ENCODE measurements around the gene URAD.

Gene URAD

DNA sequence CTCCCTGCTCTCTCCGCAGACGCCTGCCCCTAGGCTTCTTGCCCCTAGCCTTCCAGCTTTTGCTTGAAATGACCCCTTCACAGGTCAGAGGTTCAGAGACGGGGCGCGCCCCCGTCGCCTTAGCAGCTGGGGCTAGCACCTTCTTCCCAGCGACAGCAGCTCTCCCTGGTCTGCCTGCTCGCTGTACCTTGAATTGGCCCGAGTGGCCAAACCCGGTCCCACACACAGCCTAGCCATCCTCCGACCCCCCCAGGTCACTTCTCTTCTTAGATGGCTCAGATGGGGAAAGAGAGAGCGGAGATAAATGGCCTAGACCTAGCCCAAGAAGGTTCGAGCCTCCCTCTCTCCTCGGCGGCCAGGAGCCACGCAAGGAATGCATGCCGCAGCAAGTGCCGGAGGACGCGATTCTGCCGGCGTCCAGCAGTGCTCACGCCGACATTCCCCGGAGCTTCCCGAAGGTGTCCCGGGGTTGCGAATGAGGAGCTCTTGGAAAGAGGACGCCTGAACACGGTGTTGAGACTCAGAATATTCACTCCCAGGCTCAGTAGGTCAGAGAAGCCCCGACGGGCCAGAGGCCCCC is 20.7 kb downstream of the URAD start:
- H3K79me2 ChIP-seq (ENCODE audit: insufficient read depth, low read length), result no peaks in the 10 kb centered on the region
- H2AFZ ChIP-seq (ENCODE audit: low read length), result no peak overlapping the region
- no peaks in the 10 kb centered on the region for H3K36me3 ChIP-seq (ENCODE audit: insufficient read depth, low read length)
- TF ChIP-seq, protein P1, sequence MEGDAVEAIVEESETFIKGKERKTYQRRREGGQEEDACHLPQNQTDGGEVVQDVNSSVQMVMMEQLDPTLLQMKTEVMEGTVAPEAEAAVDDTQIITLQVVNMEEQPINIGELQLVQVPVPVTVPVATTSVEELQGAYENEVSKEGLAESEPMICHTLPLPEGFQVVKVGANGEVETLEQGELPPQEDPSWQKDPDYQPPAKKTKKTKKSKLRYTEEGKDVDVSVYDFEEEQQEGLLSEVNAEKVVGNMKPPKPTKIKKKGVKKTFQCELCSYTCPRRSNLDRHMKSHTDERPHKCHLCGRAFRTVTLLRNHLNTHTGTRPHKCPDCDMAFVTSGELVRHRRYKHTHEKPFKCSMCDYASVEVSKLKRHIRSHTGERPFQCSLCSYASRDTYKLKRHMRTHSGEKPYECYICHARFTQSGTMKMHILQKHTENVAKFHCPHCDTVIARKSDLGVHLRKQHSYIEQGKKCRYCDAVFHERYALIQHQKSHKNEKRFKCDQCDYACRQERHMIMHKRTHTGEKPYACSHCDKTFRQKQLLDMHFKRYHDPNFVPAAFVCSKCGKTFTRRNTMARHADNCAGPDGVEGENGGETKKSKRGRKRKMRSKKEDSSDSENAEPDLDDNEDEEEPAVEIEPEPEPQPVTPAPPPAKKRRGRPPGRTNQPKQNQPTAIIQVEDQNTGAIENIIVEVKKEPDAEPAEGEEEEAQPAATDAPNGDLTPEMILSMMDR (conservative IDR thresholded peaks at IDR 0.05; ENCODE audit: low read length), result no peak
- no peak for TF ChIP-seq EZH2phosphoT487 (IDR thresholded peaks at IDR 0.05; ENCODE audit: borderline replicate concordance)
- no peaks in the 10 kb centered on the region for H3F3A ChIP-seq (ENCODE audit: low read depth)
- no peak overlapping the region for H3K4me2 ChIP-seq (ENCODE audit: low read depth, low read length, poor library complexity, severe bottlenecking)
- H3K27me3 ChIP-seq (ENCODE audit: insufficient read depth, low read length, poor library complexity, severe bottlenecking), result no peaks in the 10 kb centered on the region
- no peaks in the 10 kb centered on the region for H3K9me3 ChIP-seq (ENCODE audit: insufficient read depth, low read depth, low read length)
- H3K4me3 ChIP-seq (ENCODE audit: low read length, poor library complexity, severe bottlenecking), result no peak overlapping the region
- H3K4me1 ChIP-seq (ENCODE audit: insufficient read depth, low read length, poor library complexity, severe bottlenecking), result no peaks in the 10 kb centered on the region
- H3K9me2 ChIP-seq (replicated peaks; ENCODE audit: low read depth, low read length), result no peaks in the 10 kb centered on the region
- H4K20me1 ChIP-seq (ENCODE audit: insufficient read depth, low read length, poor library complexity, severe bottlenecking), result no peaks in the 10 kb centered on the region
- no peak overlapping the region for H3K9ac ChIP-seq (ENCODE audit: low read depth, low read length, poor library complexity, severe bottlenecking)

DNA sequence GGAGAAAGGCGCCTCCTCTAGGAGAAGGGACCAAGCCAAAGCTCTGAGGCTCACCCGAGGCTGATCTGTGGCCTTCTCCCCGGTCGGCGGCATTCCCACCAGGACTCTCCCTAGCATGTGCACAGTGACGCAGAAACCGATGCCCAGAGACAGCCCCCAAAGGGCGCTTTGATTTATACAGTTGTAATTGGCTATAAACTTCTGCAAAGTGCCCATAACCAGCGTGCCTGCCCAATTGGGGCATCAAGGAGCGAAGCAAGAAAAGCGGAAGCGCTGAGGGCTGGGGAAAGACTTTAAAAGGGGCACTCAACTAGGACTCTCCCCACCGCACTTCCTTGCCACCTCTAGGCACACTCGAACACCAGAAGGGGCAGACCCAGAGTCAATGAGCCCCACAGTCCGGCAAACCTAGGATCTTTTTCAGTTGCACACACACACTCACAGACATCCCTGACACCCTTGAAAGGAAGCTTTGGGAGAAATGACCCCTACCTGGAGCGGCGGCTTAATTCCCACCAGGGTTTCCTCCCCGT is 21.2 kb downstream of the URAD start:
- no peak overlapping the region for H3K4me2 ChIP-seq (ENCODE audit: low read depth, low read length, poor library complexity, severe bottlenecking)
- no peak overlapping the region for H3K9ac ChIP-seq (ENCODE audit: low read depth, low read length, poor library complexity, severe bottlenecking)
- no peaks in the 10 kb centered on the region for H3K36me3 ChIP-seq (ENCODE audit: insufficient read depth, low read length)
- TF ChIP-seq, protein P1 (conservative IDR thresholded peaks at IDR 0.05; ENCODE audit: low read length), result no peak
- TF ChIP-seq EZH2phosphoT487 (IDR thresholded peaks at IDR 0.05; ENCODE audit: borderline replicate concordance), result no peak
- H3K9me2 ChIP-seq (replicated peaks; ENCODE audit: low read depth, low read length), result no peaks in the 10 kb centered on the region
- no peaks in the 10 kb centered on the region for H3K9me3 ChIP-seq (ENCODE audit: insufficient read depth, low read depth, low read length)
- no peaks in the 10 kb centered on the region for H3F3A ChIP-seq (ENCODE audit: low read depth)
- no peak overlapping the region for H3K4me3 ChIP-seq (ENCODE audit: low read length, poor library complexity, severe bottlenecking)
- H3K27me3 ChIP-seq (ENCODE audit: insufficient read depth, low read length, poor library complexity, severe bottlenecking), result no peaks in the 10 kb centered on the region
- no peaks in the 10 kb centered on the region for H3K79me2 ChIP-seq (ENCODE audit: insufficient read depth, low read length)
- no peaks in the 10 kb centered on the region for H4K20me1 ChIP-seq (ENCODE audit: insufficient read depth, low read length, poor library complexity, severe bottlenecking)
- no peaks in the 10 kb centered on the region for H3K4me1 ChIP-seq (ENCODE audit: insufficient read depth, low read length, poor library complexity, severe bottlenecking)
- H2AFZ ChIP-seq (ENCODE audit: low read length), result no peak overlapping the region

DNA sequence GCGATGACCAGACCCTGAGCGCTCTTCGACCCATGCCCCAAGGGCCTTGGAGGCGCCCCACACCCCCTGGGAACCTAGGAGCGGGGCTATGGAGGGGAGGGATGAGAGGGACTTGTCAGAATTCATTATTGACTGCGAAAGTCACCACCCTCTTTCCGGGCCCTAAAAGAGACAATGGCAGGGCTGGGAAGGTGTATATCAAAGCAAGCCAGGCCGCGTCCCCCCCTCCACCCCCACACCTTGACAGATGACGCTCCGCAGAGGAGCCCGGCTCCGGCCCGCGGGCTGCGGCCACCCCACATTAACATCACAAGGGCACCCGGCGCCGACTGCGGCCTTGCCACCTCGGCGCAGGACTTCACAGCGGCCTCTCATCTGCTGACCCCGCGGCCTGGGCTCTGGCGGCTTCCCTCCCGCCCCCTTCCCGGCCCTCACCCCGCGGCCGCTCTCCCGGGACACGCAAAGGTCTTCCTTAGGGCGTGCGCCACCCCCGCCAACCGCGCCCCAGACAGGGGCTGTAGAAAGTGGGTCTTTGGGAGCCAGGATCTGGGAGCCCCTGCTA is 21.8 kb downstream of the URAD start:
- H3K9me2 ChIP-seq (replicated peaks; ENCODE audit: low read depth, low read length), result no peaks in the 10 kb centered on the region
- no peaks in the 10 kb centered on the region for H3K9me3 ChIP-seq (ENCODE audit: insufficient read depth, low read depth, low read length)
- H3K4me3 ChIP-seq (ENCODE audit: low read length, poor library complexity, severe bottlenecking), result no peak overlapping the region
- H3K9ac ChIP-seq (ENCODE audit: low read depth, low read length, poor library complexity, severe bottlenecking), result no peak overlapping the region
- H3F3A ChIP-seq (ENCODE audit: low read depth), result no peaks in the 10 kb centered on the region
- no peaks in the 10 kb centered on the region for H3K27me3 ChIP-seq (ENCODE audit: insufficient read depth, low read length, poor library complexity, severe bottlenecking)
- TF ChIP-seq EZH2phosphoT487 (IDR thresholded peaks at IDR 0.05; ENCODE audit: borderline replicate concordance), result no peak
- TF ChIP-seq, protein P1 (conservative IDR thresholded peaks at IDR 0.05; ENCODE audit: low read length), result no peak
- no peaks in the 10 kb centered on the region for H3K4me1 ChIP-seq (ENCODE audit: insufficient read depth, low read length, poor library complexity, severe bottlenecking)
- no peaks in the 10 kb centered on the region for H4K20me1 ChIP-seq (ENCODE audit: insufficient read depth, low read length, poor library complexity, severe bottlenecking)
- H2AFZ ChIP-seq (ENCODE audit: low read length), result no peak overlapping the region
- H3K4me2 ChIP-seq (ENCODE audit: low read depth, low read length, poor library complexity, severe bottlenecking), result no peak overlapping the region
- no peaks in the 10 kb centered on the region for H3K36me3 ChIP-seq (ENCODE audit: insufficient read depth, low read length)
- no peaks in the 10 kb centered on the region for H3K79me2 ChIP-seq (ENCODE audit: insufficient read depth, low read length)

All from Loucy (cell line).